Right lobe of liver (tissue), 6 donors: ENCODE data around the gene SV2C. TPM values are rescaled to one million over a fixed set of nuclear protein-coding genes. Genes with fewer than 3 reads are reported as not detected.
A peak's percentile ranks its signal among the peaks of the same experiment; 100 is the strongest.
"Not testable (repeated sequence)": the region's sequence is repeated elsewhere in the genome, so short reads cannot be mapped to it uniquely, and the experiment has no call there.

Experiments used
- ATAC-seq, 4 donors: fragments of 200-7000 bp; cut with Tn5 transposase; one replicate each; pipeline ENCODE4 v1.9.1; 2020; ENCODE audit warnings: mild to moderate bottlenecking in 4 of 4, moderate library complexity in 4 of 4
- DNase-seq, 3 donors: peaks; one replicate each; pipeline ENCODE4 v3.0.0-alpha.2; 2020
- H3K27ac ChIP-seq, 3 donors: fragments of 200-600 bp; one replicate each; pipeline ENCODE4 v1.8.0; 2022
- H3K27me3 ChIP-seq, 2 donors: fragments of 200-600 bp; one replicate each; pipeline ENCODE4 v1.8.0; 2022
- H3K36me3 ChIP-seq, 4 donors: fragments of 200-600 bp; sonication (generic) in 1 of 4; one replicate each; pipeline versions ENCODE4 v1.5.1 to v1.8.0; 2017 to 2022; ENCODE audit warnings: control low read depth in 1 of 4
- H3K4me1 ChIP-seq, 4 donors: fragments of 200-600 bp; sonication (generic) in 1 of 4; one replicate each; pipeline versions ENCODE4 v1.5.1 to v1.8.0; 2017 to 2022; ENCODE audit warnings: control low read depth in 1 of 4
- H3K4me3 ChIP-seq, 3 donors: fragments of 200-600 bp; one replicate each; pipeline ENCODE4 v1.8.0; 2022
- H3K9me3 ChIP-seq, 4 donors: fragments of 200-600 bp; sonication (generic) in 1 of 4; one replicate each; pipeline versions ENCODE4 v1.5.1 to v1.8.0; 2017 to 2022; ENCODE audit warnings: control low read depth in 1 of 4
- CTCF ChIP-seq, 4 donors: fragments of 200-600 bp in 3 of 4; fragments of 450-650 bp in 1 of 4; IDR thresholded peaks; one replicate each; pipeline versions ENCODE4 v1.5.1 to v1.8.0; 2016 to 2022; ENCODE audit warnings: antibody characterized with exemption in 4 of 4, mild to moderate bottlenecking in 2 of 4
- POLR2A ChIP-seq: fragments of 450-650 bp; IDR thresholded peaks from one replicate; pipeline ENCODE4 v1.6.1; 2017; ENCODE audit warnings: antibody characterized with exemption, mild to moderate bottlenecking
- WGBS: methylation state at CpG from one replicate; pipeline ENCODE4 v1.1.6; 2018; ENCODE audit warnings: low coverage, low lambda C conversion rate; ENCODE audit not compliant: insufficient coverage; ENCODE audit errors: missing lambda C conversion rate; 5-methylcytosine and 5-hydroxymethylcytosine counted together
- intact Hi-C, 2 donors: fragments of 100-400 bp; cut with DNase I; formaldehyde crosslinking; loops; one replicate each; pipeline versions ENCODE4 v1.11.2 to v1.14.1; 2022
- total RNA-seq, 6 experiments: library from RNA; depleted of rRNA in 2 of 6; stranded (reverse); fragments of >200 nt in 2 of 6; fragmentation: NEBNext Ultra II Directional in 3 of 6; extraction: Animal tissue kit (Norgen Biotek cat#: 25700) in 3 of 6; gene quantifications; one replicate each; pipeline versions ENCODE4 v1.1.0 to v1.2.4, GENCODE V29; 2016 to 2023
- donor health status: DM: no; HTN: yes; CAD: no.
- donor health status: DM: no; HTN: no; CAD: no.
- donor health status: DM: no; HTN: no; CAD: no.
- donor health status: DM: no; HTN: yes; CAD: no.
- donor health status: DM: no; HTN: yes; CAD: no.

SV2C gene
- total RNA-seq, 6 experiments from 2014 or later = under 0.01 to 0.05 (median 0.01) TPM; not detected in 2

DNA sequence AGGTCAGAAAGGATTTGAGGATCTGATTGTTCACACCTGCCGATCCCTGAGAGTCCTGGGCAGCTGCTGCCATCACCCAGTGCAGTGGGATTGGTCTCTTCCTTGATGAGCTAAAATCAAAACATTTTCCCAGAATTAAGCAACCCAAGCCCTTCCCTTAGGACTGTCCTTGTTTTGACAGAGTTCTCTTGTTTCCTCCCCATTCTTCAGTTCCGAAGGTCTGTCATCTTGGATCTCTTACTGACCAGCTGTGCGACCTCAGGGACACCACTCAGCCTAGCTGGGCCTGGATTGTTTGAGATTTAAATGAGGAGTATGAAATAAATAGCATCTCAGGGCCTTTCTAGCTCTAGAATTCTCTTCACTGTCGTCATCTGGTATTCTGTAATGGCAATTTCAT is 229.6 kb downstream of the SV2C start:
- whole genome bisulfite sequencing = 96% methylated on average over 3 of the region's 4 CpGs
- no peak for ATAC-seq

DNA sequence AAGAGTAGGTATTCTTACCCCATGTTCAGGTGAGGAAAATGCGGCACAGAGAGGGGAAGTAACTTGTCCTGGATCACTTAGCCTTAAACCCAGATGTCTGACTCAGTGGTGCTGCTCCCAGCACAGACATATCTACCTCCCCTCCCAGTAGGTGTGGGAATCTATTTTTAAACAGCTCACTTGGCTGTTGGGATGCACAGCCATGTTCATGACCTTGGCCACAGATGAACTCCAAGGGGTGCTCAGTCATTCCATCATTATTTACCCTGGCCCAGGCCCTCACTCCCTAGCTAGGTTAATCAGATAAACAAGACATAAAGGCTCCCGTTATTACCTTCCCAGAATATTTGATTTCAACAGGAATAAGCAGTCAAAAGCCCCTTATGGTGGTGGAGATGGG is 231.5 kb downstream of the SV2C start:
- 47% methylated on average over 2 of the region's 2 CpGs for WGBS
- H3K36me3 ChIP-seq = no peaks in the 10 kb centered on the region
- ATAC-seq (peak; percentile 30 to 48 (median 40)), DNase-seq (no peak)
- H3K9me3 ChIP-seq = no peaks in the 10 kb centered on the region
- intact Hi-C loops = no loop called here
- H3K27me3 ChIP-seq = no peaks in the 10 kb centered on the region
- TF ChIP-seq POLR2A = no peak
- no peak for TF ChIP-seq CTCF (IDR thresholded peaks at IDR 0.05)
- no peak overlapping the region for H3K4me3 ChIP-seq
- H3K4me1 ChIP-seq = no peaks in the 10 kb centered on the region
- H3K27ac ChIP-seq = no peak overlapping the region

More for the DNA sequence above, 229.6 kb downstream of the SV2C start:
- Histone ChIP-seq H3K36me3 (no peaks in the 10 kb centered on the region), H3K4me1 (no peaks in the 10 kb centered on the region), H3K27ac (no peak overlapping the region), H3K9me3 (no peaks in the 10 kb centered on the region), H3K4me3 (no peak overlapping the region), H3K27me3 (no peaks in the 10 kb centered on the region)
- no peak for DNase-seq
- intact Hi-C loops = no loop called here
- TF ChIP-seq CTCF (IDR thresholded peaks at IDR 0.05) (no peak), POLR2A (no peak)

DNA sequence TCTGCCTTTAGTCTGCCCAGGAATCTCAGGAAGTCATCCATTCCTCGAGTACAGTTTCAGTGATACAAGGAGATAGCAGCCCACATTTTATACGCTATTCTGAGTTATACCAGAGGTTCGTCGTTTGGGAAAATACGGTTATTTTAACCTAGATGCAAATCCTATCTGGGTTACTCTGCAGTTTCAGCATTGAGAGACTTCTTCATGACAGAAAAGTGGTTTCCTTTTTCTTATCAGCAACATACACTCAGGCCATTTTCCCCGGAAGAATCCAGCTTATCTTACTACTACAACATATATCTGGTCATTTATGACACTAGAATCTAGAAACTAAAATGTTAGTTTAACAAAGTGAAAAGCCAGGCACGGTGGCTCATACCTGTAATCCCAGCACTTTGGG is 236.5 kb downstream of the SV2C start:
- Histone ChIP-seq H3K27ac (no peak overlapping the region), H3K4me3 (no peak overlapping the region), H3K27me3 (no peaks in the 10 kb centered on the region), H3K9me3 (no peaks in the 10 kb centered on the region), H3K4me1 (no peaks in the 10 kb centered on the region), H3K36me3 (no peaks in the 10 kb centered on the region)
- WGBS = 49% methylated on average over 7 of the region's 7 CpGs
- TF ChIP-seq CTCF (IDR thresholded peaks at IDR 0.05) (no peak), POLR2A (no peak)
- no peak for DNase-seq
- no peak for ATAC-seq
- intact Hi-C loops = no loop called here

DNA sequence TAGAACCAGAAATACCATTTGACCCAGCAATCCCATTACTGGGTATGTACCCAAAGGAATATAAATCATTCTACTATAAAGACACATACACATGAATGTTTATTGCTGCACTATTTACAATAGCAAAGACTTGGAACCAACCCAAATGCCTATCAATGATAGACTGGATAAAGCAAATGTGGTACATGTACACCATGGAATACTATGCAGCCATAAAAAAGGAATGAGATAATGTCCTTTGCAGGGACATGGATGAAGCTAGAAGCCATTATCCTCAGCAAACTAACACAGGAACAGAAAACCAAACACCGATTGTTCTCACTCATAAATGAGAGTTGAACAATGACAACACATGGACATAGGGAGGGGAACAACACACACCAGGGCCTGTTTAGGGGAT is 240.3 kb downstream of the SV2C start:
- H3K9me3 ChIP-seq, intact Hi-C loops, H3K27ac ChIP-seq, H3K27me3 ChIP-seq, H3K4me1 ChIP-seq, H3K4me3 ChIP-seq, H3K36me3 ChIP-seq, DNase-seq, ATAC-seq: not testable (repeated sequence)
- WGBS = no CpG with 5 or more reads among the region's 1 CpG

GRCh38 chr5:76325326-76325725 is 242.1 kb downstream of the SV2C start:
- 48% methylated on average over 7 of the region's 7 CpGs for WGBS
- intact Hi-C loops = no loop called here
- Histone ChIP-seq H3K27me3 (no peaks in the 10 kb centered on the region), H3K4me3 (no peak overlapping the region), H3K36me3 (no peaks in the 10 kb centered on the region), H3K27ac (no peak overlapping the region), H3K9me3 (no peaks in the 10 kb centered on the region), H3K4me1 (no peaks in the 10 kb centered on the region)
- DNase-seq = no peak
- TF ChIP-seq CTCF (IDR thresholded peaks at IDR 0.05) (no peak), POLR2A (no peak)
- peak; percentile 28 to 74 (median 50) for ATAC-seq
